PC-3 (cell line): Measurements from ENCODE around the gene TREM1.

Source experiments
- EZH2 ChIP-seq: fragments of 300-600 bp; sonication (generic); IDR thresholded peaks from one replicate; pipeline ENCODE4 v1.6.1; 2017; ENCODE audit warnings: antibody characterized with exemption, mild to moderate bottlenecking, low read length; ENCODE audit not compliant: unreplicated experiment
- EZH2phosphoT487 ChIP-seq: fragments of 300-600 bp; sonication (generic); IDR thresholded peaks from 2 replicates; pipeline ENCODE4 v1.6.1; 2018; ENCODE audit warnings: mild to moderate bottlenecking, antibody characterized with exemption, low read length, borderline replicate concordance

- TF ChIP-seq EZH2 (no peak), EZH2phosphoT487 (no peak)
Observed at GRCh38 chr6:41286544-41287346, at the start of gene TREM1.
